GM18517 (cell line): ENCODE measurements around the gene ZNF26.
"Not testable (repeated sequence)": the region's sequence is repeated elsewhere in the genome, so short reads cannot be mapped to it uniquely, and the experiment has no call there.

Experiments
- ATAC-seq: cut with Tn5 transposase; IDR thresholded peaks from one replicate; pipeline ENCODE4 v1.9.1; 2021; ENCODE audit warnings: mild to moderate bottlenecking, moderate library complexity; ENCODE audit not compliant: unreplicated experiment

ZNF26 gene

GRCh38 chr12:132955094-132956010 lies 30.8 kb upstream of the ZNF26 start:
- ATAC-seq = no peak

- ATAC-seq = peak; percentile 85
Measured at GRCh38 chr12:132956011-132956788, 30.0 kb upstream of the ZNF26 start, which contains the start of gene ZNF605. Gene ZNF605, minus strand, starts transcription at chr12:132956306. Its CDS starts 10,671 bp downstream, at chr12:132945635.

DNA sequence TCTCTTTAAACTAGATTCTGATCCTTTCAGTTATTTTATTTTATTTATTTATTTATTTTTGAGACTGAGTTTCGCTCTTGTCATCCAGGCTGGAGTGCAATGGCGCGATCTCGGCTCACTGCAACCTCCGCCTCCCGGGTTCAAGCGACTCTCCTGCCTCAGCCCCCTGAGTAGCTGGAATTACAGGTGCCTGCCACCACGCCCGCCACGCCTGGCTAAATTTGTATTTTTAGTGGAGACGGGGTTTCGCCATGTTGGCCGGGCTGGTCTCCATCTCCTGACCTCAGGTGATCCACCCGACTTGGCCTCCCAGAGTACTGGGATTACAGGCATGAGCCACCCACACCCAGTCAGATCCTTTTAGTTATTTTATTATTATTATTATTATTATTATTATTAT lies 24.4 kb upstream of the ZNF26 start:
- ATAC-seq = not testable (repeated sequence)

DNA sequence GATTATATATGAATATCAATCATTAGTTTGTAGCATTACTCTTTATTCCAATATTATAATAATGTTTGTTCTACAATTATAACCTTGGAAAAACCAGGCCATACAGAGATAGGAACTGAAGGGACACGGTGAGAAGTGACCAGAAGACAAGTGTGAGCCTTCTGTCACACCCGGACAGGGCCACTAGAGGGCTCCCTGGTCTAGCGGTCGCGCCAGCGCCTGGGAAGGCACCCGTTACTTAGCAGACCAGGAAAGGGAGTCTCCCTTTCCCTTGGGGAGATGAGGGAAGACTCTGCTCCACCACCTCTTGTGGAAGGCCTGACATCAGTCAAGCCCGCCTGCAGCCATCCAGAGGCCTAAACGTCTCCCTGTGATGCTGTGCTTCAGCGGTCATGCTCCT lies 22.2 kb upstream of the ZNF26 start:
- not testable (repeated sequence) for ATAC-seq

- ATAC-seq = no peak
Measured at GRCh38 chr12:132965796-132966195, 20.4 kb upstream of the ZNF26 start.

- no peak for ATAC-seq
Measured at GRCh38 chr12:132966676-132967415, 19.3 kb upstream of the ZNF26 start.

- ATAC-seq = no peak
Measured at GRCh38 chr12:132967736-132968135, 18.4 kb upstream of the ZNF26 start.

DNA sequence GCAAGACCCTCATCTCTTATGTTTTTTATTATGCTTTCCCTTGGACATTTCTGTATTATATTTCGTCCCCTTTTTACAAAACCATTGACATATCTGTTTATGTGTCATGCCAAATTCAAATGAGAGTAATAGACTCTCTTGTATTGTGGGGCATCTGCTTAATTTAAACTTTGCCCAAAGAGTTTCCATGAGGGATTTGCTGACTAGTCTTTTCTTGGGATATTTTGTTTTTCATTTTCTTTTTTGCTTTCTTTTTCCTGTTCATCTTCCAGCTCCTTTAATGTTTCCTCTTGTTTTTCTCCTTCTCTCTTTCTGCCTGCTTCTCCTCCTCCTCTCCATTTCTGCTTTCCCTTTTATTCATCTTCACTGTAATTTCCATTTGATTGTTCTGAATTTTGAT lies 13.8 kb upstream of the ZNF26 start:
- no peak for ATAC-seq

DNA sequence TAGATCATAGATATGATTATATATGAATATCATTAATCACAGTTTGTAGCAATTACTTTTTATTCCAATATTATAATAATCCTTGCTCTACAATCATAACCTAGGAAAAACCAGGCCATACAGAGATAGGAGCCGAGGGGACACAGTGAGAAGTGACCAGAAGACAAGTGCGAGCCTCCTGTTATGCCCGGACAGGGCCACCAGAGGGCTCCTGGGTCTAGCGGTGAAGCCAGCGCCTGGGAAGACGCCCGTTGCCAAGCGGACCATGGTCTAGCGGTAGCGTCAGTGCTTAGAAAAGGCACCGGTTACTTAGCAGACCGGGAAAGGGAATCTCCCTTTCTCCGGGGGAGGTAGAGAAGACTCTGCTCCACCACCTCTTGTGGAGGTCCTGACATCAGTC lies 9.3 kb upstream of the ZNF26 start:
- ATAC-seq = not testable (repeated sequence)

DNA sequence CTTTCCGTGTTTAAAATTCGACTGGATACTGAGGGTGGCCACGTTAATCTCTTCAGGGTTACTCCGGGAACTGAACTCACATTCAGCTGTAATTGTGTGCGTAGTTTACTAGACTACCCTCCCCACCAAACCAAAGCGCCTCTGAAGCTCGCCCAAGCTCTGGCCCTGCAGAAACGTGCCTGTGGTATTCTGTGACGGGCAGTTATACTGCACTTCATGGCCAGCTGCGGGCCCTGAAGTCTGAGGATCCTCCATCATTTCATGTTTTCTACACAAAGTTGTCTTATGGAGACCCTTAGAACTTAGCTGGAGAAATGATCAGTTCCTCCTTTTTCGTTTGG lies 688 bp downstream of the ZNF26 start:
- ATAC-seq = no peak

GRCh38 chr12:132998741-132999140 lies 12.6 kb downstream of the ZNF26 start:
- no peak for ATAC-seq

DNA sequence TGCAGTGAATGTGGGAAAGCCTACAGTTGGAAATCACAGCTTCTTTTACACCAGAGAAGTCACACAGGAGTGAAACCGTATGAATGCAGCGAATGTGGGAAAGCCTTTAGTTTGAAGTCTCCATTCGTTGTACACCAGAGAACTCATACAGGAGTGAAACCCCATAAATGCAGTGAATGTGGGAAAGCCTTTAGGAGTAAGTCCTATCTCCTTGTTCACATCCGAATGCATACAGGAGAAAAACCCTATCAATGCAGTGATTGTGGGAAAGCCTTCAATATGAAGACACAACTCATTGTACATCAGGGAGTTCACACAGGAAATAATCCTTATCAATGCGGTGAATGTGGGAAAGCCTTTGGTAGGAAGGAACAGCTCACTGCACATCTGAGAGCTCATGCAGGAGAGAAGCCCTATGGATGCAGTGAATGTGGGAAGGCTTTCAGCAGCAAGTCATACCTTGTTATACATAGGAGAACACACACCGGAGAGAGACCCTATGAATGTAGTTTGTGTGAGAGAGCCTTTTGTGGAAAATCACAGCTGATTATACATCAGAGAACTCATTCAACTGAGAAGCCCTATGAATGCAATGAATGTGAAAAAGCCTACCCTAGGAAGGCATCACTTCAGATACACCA lies 24.6 kb downstream of the ZNF26 start:
- no peak for ATAC-seq

DNA sequence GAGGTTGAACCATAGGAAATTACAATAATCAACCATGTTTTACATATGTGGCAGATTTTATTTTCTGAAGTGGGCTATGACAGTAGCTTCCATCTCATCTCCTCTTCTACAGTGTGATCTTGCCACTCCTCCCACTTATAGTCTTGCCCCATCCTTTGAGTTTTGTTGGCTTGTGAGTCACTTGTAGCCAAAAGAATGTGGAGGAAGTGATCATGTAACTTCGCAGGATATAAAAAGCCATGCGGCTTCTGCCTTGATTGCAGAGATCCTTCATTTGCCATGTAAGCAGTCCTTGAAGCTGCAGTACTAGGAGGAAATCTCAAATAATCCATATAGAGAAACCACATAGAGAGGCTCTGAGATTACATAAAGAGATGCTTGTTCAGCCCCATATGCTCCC lies 37.4 kb downstream of the ZNF26 start:
- ATAC-seq = no peak

GRCh38 chr12:133026996-133027395 lies 40.8 kb downstream of the ZNF26 start:
- no peak for ATAC-seq

GRCh38 chr12:133037207-133038005 lies 51.2 kb downstream of the ZNF26 start, which contains the start of gene ZNF84:
Gene ZNF84, plus strand, starts transcription at chr12:133037509. Its CDS starts 3,959 bp downstream, at chr12:133041468.
- ATAC-seq = peak; percentile 90

GRCh38 chr12:133038118-133038709 lies 52.0 kb downstream of the ZNF26 start:
- ATAC-seq = no peak

GRCh38 chr12:133046698-133047097 lies 60.5 kb downstream of the ZNF26 start:
- ATAC-seq = no peak

- no peak for ATAC-seq
Measured at GRCh38 chr12:133057446-133057845, 71.3 kb downstream of the ZNF26 start.
